Lung (tissue), 12 donors: Measurements from ENCODE around the gene SPTB. TPM values are rescaled to one million over a fixed set of nuclear protein-coding genes. Genes with fewer than 3 reads are reported as not detected.

Experiments
- ATAC-seq: fragments of 200-7000 bp; cut with Tn5 transposase; one replicate; pipeline ENCODE4 v1.9.1; 2020; ENCODE audit warnings: moderate number of reproducible peaks; ENCODE audit not compliant: insufficient read depth, low FRiP score
- DNase-seq, 3 donors: peaks; one replicate each; pipeline ENCODE4 v3.0.0-alpha.2; 2013 to 2017
- H3K27ac ChIP-seq, 2 donors: one replicate each; pipeline ENCODE4 v1.5.1; 2013; ENCODE audit warnings: mild to moderate bottlenecking in 2 of 2, moderate library complexity in 2 of 2, control low read depth in 1 of 2, inconsistent platforms in 1 of 2, low read depth in 1 of 2, low read length in 1 of 2
- H3K27me3 ChIP-seq, 3 donors: one replicate each; pipeline ENCODE4 v1.5.1; 2013; ENCODE audit warnings: low read length in 2 of 3; ENCODE audit not compliant: control insufficient read depth in 3 of 3, insufficient read depth in 3 of 3
- H3K36me3 ChIP-seq, 4 donors: one replicate each; pipeline ENCODE4 v1.5.1; 2013; ENCODE audit warnings: low read length in 4 of 4, mild to moderate bottlenecking in 1 of 4, moderate library complexity in 1 of 4; ENCODE audit not compliant: control insufficient read depth in 4 of 4, insufficient read depth in 4 of 4
- H3K4me1 ChIP-seq, 5 donors: one replicate each; pipeline ENCODE4 v1.5.1; 2013; ENCODE audit warnings: low read length in 5 of 5, mild to moderate bottlenecking in 2 of 5, moderate library complexity in 1 of 5; ENCODE audit not compliant: control insufficient read depth in 5 of 5, insufficient read depth in 5 of 5
- H3K4me3 ChIP-seq: one replicate; pipeline ENCODE4 v1.5.1; 2013; ENCODE audit warnings: mild to moderate bottlenecking, control low read depth, moderate library complexity
- H3K9ac ChIP-seq, 2 donors: one replicate each; pipeline ENCODE4 v1.5.1; 2013; ENCODE audit warnings: low read length in 2 of 2, control low read depth in 1 of 2; ENCODE audit not compliant: insufficient read depth in 1 of 2
- H3K9me3 ChIP-seq, 4 donors: one replicate each; pipeline ENCODE4 v1.5.1; 2013; ENCODE audit warnings: low read length in 3 of 4, mild to moderate bottlenecking in 1 of 4, moderate library complexity in 1 of 4; ENCODE audit not compliant: control insufficient read depth in 4 of 4, insufficient read depth in 3 of 4
- CTCF ChIP-seq: IDR thresholded peaks from 2 replicates; pipeline ENCODE4 v1.5.1; 2012; ENCODE audit warnings: mild to moderate bottlenecking; ENCODE audit errors: control extremely low read depth, extremely low read depth
- WGBS, 2 donors: extraction: QIAGEN DNeasy Blood & Tissue Kit; methylation state at CpG; one replicate each; pipeline ENCODE4 v1.1.7; 2013; 5-methylcytosine and 5-hydroxymethylcytosine counted together
- polyA plus RNA-seq, 2 donors: library from polyadenylated mRNA; stranded (reverse); fragments of 200-250 nt; gene quantifications; one replicate each; pipeline ENCODE4 v1.2.1, GENCODE V29; 2013
- total RNA-seq, 2 donors: library from RNA; depleted of rRNA in 1 of 2; stranded (reverse); fragments of >200 nt in 1 of 2; gene quantifications; one replicate each; pipeline ENCODE4 v1.2.1, GENCODE V29; 2014 to 2021
- donor health status: control.
- donor health status: control.
- donor health status: Bipolar disorder and iron deficiency.
- donor health status: healthy.
- donor health status: DM: yes; HTN: yes; CAD: no.

The SPTB gene
- total and polyA plus RNA-seq, 4 donors = 1.2 to 11.5 (median 2.1) TPM

GRCh38 chr14:64722842-64723447 is 156.8 kb downstream of the SPTB start:
- Histone ChIP-seq H3K36me3 (peaks cover 0 to 5% (median 2%) of the 10 kb centered on the region in 4 donors), H3K9me3 (no peaks in the 10 kb centered on the region), H3K4me1 (peaks cover 5 to 57% (median 19%) of the 10 kb centered on the region in 5 donors), H3K27me3 (no peaks in the 10 kb centered on the region), H3K4me3 (no peak overlapping the region), H3K9ac (peak overlapping the region in 1 of 2 donors; percentile 19), H3K27ac (peak overlapping the region in 1 of 2 donors; percentile 6)
- no peak for TF ChIP-seq CTCF
- 53 to 79% methylated on average over 5 of the region's 5 CpGs for WGBS, 2 donors
- DNase-seq = no peak
- no peak for ATAC-seq

- H3K27me3 ChIP-seq = no peaks in the 10 kb centered on the region
- DNase-seq = no peak
- no peak overlapping the region for H3K9ac ChIP-seq
- no peak for ATAC-seq
- no peak overlapping the region for H3K4me3 ChIP-seq
- WGBS, 2 donors = 68 to 84% methylated on average over 9 of the region's 9 CpGs
- no peak overlapping the region for H3K27ac ChIP-seq
- H3K4me1 ChIP-seq = peaks cover 12 to 67% (median 28%) of the 10 kb centered on the region in 5 donors
- H3K36me3 ChIP-seq = no peaks in the 10 kb centered on the region
- no peak for TF ChIP-seq CTCF
- H3K9me3 ChIP-seq = peaks cover 0 to 2% (median 0%) of the 10 kb centered on the region in 4 donors
Observed at GRCh38 chr14:64721899-64722298, 157.8 kb downstream of the SPTB start.

GRCh38 chr14:64721391-64721791 is 158.3 kb downstream of the SPTB start:
- Histone ChIP-seq H3K27ac (no peak overlapping the region), H3K27me3 (no peaks in the 10 kb centered on the region), H3K4me1 (peaks cover 14 to 72% (median 30%) of the 10 kb centered on the region in 5 donors), H3K4me3 (no peak overlapping the region), H3K36me3 (no peaks in the 10 kb centered on the region), H3K9ac (no peak overlapping the region), H3K9me3 (peaks cover 0 to 2% (median 0%) of the 10 kb centered on the region in 4 donors)
- no peak for TF ChIP-seq CTCF
- no peak for ATAC-seq
- DNase-seq = peak; percentile 60 to 75 (median 66)
- WGBS, 2 donors = 61 to 69% methylated on average over 5 of the region's 5 CpGs
